Fibroblast of upper back skin (primary cell): ENCODE data around the gene FUT7.

ENCODE experiments used
- DNase-seq: peaks from one replicate; pipeline ENCODE4 v3.0.0-alpha.2; 2013

FUT7 gene

DNA sequence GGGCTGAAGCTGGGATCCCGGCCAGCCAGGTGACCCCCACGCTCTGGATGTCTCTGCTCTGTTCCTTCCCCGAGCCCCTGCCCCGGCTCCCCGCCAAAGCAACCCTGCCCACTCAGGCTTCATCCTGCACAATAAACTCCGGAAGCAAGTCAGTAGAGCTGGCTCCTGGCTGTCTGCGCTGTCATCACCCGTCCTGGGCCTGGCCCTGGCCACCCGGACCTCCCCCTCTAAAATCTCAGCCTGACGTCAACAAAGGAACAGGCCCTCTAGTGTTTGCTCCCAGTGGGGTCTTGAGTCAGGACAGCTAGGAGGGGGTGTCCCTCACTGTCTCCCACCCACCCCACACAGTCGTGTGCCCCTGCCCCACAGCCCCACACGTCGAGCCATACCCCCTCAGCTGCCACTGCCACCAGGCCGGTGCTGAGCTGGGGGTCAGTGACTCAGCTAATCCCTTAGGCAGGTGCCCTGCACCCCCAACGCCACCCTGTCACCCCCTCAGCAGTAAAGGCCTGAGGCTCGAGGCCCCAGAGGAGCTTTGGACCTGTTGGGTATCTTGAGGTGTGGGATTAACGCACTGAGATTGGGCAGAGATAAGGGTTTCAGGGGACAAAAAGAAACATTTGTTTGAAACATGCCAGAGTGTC is 50.2 kb downstream of the FUT7 start:
- DNase-seq: no peak

- no peak for DNase-seq
Measured at GRCh38 chr9:136980669-136981478, 51.0 kb downstream of the FUT7 start.
